Measurements from ENCODE around the gene CFAP54. TPM values are rescaled to one million over a fixed set of nuclear protein-coding genes. Genes with fewer than 3 reads are reported as not detected.
"Not testable (repeated sequence)": the region's sequence is repeated elsewhere in the genome, so short reads cannot be mapped to it uniquely, and the experiment has no call there.

The CFAP54 gene
- polyA plus RNA-seq, 2 of the 4 experiments (the other 2 are of a cell fraction): 0.70 to 1.2 TPM

- Histone ChIP-seq H3K4me1 (no peaks in the 10 kb centered on the region), H3K9me3 (no peaks in the 10 kb centered on the region), H3K4me3 (no peak overlapping the region), H3K4me2 (no peak overlapping the region), H3K27ac (no peak overlapping the region)
- 27% methylated on average over 3 of the region's 3 CpGs for WGBS (ENCODE audit: missing lambda C conversion rate)
- DNase-seq (ENCODE audit: low read depth in 1 of 2, low spot score in 1 of 2): no peak
- TF ChIP-seq POLR2A (IDR thresholded peaks at IDR 0.05; ENCODE audit: low read length) (no peak), ELK1 (IDR thresholded peaks at IDR 0.05; ENCODE audit: low read depth, low read length) (no peak), BCL3 (IDR thresholded peaks at IDR 0.05) (no peak), JUNB (IDR thresholded peaks at IDR 0.05) (no peak), HES2 (IDR thresholded peaks at IDR 0.05) (no peak), PHF8 (IDR thresholded peaks at IDR 0.05; ENCODE audit: borderline replicate concordance, low read depth) (no peak), ZNF302 (CRISPR knock-in tag; IDR thresholded peaks at IDR 0.05) (no peak), HOXA7 (CRISPR knock-in tag; IDR thresholded peaks at IDR 0.05) (no peak), HDAC2 (IDR thresholded peaks at IDR 0.05) (no peak), POLR2AphosphoS2 (conservative IDR thresholded peaks at IDR 0.05; ENCODE audit: low read length) (no peak), ZFP36 (IDR thresholded peaks at IDR 0.05; ENCODE audit: borderline replicate concordance, partially characterized antibody) (no peak), RCOR1 (IDR thresholded peaks at IDR 0.05; ENCODE audit: low read depth, low read length) (no peak), ESRRA (IDR thresholded peaks at IDR 0.05; ENCODE audit: borderline replicate concordance, low read length) (no peak), KDM5A (IDR thresholded peaks at IDR 0.05) (no peak), ZC3H11A (IDR thresholded peaks at IDR 0.05) (no peak), RARB (CRISPR knock-in tag; IDR thresholded peaks at IDR 0.05) (no peak), MYC (IDR thresholded peaks at IDR 0.05; ENCODE audit: borderline replicate concordance, low read length) (no peak), PBX3 (IDR thresholded peaks at IDR 0.05) (no peak), MAFK (IDR thresholded peaks at IDR 0.05; ENCODE audit: partially characterized antibody) (no peak), CBX8 (IDR thresholded peaks at IDR 0.05) (no peak)
- ChIA-PET POLR2A (no interaction called here), CTCF (no interaction called here)
- no peak for FAIRE-seq
- ATAC-seq: no peak
Observed at GRCh38 chr12:96670334-96670899, 181.0 kb downstream of the CFAP54 start.

GRCh38 chr12:96675519-96675918, 186.1 kb downstream of the CFAP54 start:
- H3K9me3 ChIP-seq; H3K4me1 ChIP-seq; H3K4me2 ChIP-seq; DNase-seq (ENCODE audit: low read depth in 1 of 2, low spot score in 1 of 2); POLR2A ChIA-PET; H3K4me3 ChIP-seq; H3K27ac ChIP-seq; ATAC-seq; FAIRE-seq: not testable (repeated sequence)
- 35% methylated on average over 3 of the region's 3 CpGs for WGBS (ENCODE audit: missing lambda C conversion rate)
- CTCF ChIA-PET: interaction anchor here (1.3 kb wide), 1 partner anchor 33 kb away, joined by 3 read pairs; no protein-coding TSS in a partner anchor

- DNase-seq (ENCODE audit: low read depth in 1 of 2, low spot score in 1 of 2): no peak
- no peaks in the 10 kb centered on the region for H3K9me3 ChIP-seq
- H3K4me1 ChIP-seq: no peaks in the 10 kb centered on the region
- POLR2A ChIA-PET: no interaction called here
- H3K27ac ChIP-seq: no peak overlapping the region
- CTCF ChIA-PET: no interaction called here
- no peak for FAIRE-seq
- WGBS (ENCODE audit: missing lambda C conversion rate): 25% methylated on average over 1 of the region's 1 CpG
- H3K4me2 ChIP-seq: no peak overlapping the region
- ATAC-seq: no peak; a peak in 1 of 6 replicates
- H3K4me3 ChIP-seq: no peak overlapping the region
- TF ChIP-seq ZFP36 (IDR thresholded peaks at IDR 0.05; ENCODE audit: borderline replicate concordance, partially characterized antibody): no peak
- TF ChIP-seq RFX5 (IDR thresholded peaks at IDR 0.05): no peak
- no peak for TF ChIP-seq GATA3 (IDR thresholded peaks at IDR 0.05; ENCODE audit: borderline replicate concordance)
- no peak for TF ChIP-seq HDAC2 (IDR thresholded peaks at IDR 0.05)
- TF ChIP-seq CHD4 (IDR thresholded peaks at IDR 0.05; ENCODE audit: borderline replicate concordance): no peak
- no peak for TF ChIP-seq FOXS1 (CRISPR knock-in tag; IDR thresholded peaks at IDR 0.05)
- TF ChIP-seq MAFK (IDR thresholded peaks at IDR 0.05; ENCODE audit: partially characterized antibody): no peak
- TF ChIP-seq KDM1A (IDR thresholded peaks at IDR 0.05; ENCODE audit: low read depth): no peak
- TF ChIP-seq HOXB13 (CRISPR knock-in tag; IDR thresholded peaks at IDR 0.05; ENCODE audit: low read depth): no peak
- TF ChIP-seq ESRRA (IDR thresholded peaks at IDR 0.05; ENCODE audit: borderline replicate concordance, low read length): no peak
- TF ChIP-seq CEBPB (IDR thresholded peaks at IDR 0.05): no peak
- no peak for TF ChIP-seq POLR2A (IDR thresholded peaks at IDR 0.05; ENCODE audit: low read length)
- TF ChIP-seq RCOR1 (IDR thresholded peaks at IDR 0.05; ENCODE audit: low read depth, low read length): no peak
- TF ChIP-seq HES2 (IDR thresholded peaks at IDR 0.05): no peak
- no peak for TF ChIP-seq FOSL2 (IDR thresholded peaks at IDR 0.05)
- no peak for TF ChIP-seq FOSL2 (CRISPR knock-in tag; IDR thresholded peaks at IDR 0.05)
Observed at GRCh38 chr12:96677363-96677762, 188.0 kb downstream of the CFAP54 start.
